NOMO-1 treated with dmso at 0.1 percent for 144 hours (cell line): ENCODE measurements around the gene SCFD2.

Experiments
- DNase-seq: peaks from one replicate; lab custom pipeline; 2025; ENCODE audit not compliant: unreplicated experiment; lab: John Stamatoyannopoulos, UW

The SCFD2 gene

DNA sequence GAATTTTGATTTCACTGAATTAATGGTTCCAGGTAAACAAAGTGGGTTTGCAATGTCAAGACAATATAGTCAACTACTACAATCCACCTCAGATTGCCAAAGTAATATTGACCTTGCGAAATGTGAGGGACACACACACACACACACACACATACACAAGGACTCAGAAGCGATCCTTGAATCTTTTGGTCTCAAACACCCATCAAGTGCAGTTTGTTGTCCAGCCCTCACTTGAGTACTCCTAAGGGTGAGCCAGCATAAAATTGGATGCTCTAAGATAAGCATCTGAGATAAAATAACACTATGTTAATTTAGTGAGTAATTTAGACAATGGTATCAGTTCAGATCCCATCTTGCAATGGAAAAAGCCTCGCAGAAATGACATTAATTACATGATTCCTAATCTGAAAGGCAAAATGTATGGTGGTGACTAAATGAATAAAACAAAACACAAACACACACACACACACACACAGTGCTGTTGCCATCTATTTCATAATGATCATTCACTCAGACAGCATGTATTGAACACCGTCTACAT is 401.2 kb downstream of the SCFD2 start:
- no peak for DNase-seq

DNA sequence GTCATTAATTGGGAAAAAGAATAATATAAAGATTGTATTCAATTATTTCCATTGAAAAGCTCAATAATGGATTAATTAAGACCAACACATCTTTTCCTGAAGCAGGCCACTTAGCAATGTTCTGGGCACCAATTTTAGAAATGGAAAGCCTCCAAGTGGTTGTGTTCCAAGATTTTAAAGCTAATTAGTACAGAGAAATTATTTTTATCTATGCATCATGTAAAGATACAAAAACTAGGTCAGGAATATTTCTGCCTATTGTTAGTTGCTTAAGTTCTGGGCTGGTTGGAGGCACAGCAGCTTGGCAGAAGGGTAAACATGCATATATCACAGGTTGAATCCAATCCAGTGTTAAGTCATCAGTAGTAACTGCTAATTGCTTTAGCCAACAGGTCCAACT is 401.9 kb downstream of the SCFD2 start:
- DNase-seq, result no peak

DNA sequence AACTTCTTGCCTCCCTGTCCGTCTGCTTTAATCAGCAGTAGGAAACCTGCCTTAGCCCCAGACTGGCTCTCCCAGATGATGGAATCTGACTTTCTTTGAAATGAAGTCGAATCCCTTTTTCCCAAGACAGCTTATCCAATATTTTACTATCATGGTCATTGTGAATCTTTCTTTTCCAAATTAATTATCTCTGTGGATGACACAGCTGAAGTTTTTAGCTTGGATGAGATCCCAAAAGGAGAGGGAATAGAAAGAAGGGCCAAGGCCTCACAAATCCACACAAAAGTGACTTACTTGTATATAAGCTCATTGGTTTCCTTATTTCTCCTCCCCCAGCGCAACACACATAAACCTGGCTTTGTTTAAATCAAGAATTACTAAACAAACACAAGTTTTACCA is 403.1 kb downstream of the SCFD2 start:
- no peak for DNase-seq

DNA sequence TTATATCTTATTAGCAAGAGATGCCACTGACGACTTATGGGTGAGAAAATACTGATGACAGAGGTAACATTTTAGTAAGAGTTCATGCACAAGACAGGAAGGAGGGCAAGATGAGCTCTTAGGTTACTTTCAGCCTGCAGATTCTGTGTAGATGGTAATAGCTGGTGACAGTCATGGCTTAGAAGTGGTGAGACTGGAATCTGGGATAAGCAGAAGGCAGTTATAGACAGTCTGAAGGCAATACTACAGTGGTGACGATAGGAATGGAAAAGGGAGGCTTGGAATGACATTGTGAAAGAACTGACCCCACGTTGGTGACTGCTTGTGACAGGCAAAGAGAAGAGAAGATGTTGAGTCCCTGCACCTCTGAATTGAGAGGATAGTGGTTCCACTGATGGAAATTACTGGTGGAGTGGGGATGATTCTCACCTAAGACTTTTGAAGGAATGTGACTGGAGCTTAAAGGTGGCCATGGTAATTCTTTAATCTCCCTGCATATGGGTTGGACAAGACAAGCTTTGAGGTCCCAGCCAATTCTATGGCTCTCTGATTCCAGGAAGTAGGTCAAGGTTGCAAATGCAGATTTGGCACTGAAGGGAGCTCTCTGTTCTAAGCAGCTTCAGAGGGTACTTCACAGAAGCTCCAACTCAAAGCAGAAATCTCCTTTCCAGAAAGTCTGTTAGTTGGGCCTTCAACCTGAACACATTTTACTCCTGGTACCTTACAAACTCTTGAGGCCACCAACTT is 404.0 kb downstream of the SCFD2 start:
- no peak for DNase-seq

DNA sequence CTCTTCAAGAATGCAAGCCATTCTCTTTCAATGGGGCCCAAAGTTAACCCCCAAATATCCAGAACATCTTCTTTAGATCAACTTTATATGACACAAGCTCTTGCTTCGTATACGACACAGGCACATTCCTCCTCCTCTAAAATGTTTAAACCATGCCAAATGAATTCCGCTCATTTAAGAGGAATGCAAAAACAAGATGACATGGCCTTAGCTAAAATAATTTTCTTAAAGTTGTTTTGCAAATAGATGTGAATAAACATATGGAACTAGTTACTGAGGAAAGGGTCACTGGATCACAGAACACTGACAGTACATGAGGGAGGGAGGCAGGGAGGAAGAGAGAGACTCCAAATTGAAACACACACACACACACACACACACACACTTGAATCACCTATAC is 406.3 kb downstream of the SCFD2 start:
- no peak for DNase-seq

DNA sequence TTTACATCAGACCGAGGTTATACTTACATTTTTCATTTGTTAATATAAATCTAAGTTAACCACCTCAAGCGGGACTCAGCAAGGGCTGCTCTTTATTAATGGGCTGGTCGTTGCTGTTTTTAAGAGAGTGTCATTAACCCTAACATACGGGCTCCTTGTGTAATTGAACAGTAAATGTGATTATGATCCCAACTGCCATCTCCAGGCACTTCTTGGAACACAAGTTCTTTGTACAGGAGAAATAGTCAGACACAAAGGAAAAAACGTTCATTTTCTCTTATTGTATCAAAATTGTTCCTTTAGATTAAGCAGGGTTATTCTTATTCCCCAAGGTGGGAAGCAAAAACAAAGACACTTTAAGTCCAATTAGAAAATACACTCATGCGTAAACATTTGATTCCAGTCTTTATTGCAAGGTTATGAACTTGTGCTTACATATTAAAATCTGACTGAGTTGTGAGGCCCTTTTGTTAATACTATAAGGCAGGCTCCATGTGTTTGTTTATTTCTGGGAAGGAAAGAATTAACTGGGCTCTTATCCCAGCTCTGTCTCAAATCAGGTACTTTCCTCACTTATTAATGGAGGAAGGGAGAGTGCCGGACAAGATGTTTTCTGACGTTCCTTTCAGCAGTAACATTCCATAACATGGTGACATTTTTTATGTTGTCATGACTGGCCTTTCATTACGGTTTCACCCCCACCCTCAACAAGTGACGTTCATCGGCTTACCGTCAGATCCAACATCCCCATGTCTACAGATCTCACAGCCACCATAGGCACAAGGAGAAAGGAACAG is 407.8 kb downstream of the SCFD2 start:
- DNase-seq, result no peak

DNA sequence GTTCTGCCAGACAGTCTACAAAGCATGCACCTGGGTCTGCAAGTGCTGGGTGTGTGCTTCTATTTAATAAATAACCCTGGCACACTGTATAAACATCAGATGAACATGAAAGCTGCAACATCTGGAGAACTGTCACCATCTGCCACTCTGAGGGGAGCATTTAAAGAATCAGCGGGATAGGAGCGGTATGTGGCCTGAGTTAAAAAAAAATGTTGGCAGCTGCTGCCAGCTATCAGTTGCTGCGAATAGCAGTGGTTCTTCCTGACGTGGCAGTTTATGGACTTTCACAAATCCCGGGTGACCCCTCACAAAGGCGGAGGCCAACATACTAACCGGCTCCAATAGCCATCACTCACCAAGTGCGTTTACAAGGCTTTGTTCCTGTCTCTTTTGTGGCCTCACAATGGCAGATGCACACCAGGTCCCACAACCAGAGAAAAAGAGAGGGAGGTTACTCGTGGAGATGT is 408.6 kb downstream of the SCFD2 start:
- DNase-seq, result no peak

DNA sequence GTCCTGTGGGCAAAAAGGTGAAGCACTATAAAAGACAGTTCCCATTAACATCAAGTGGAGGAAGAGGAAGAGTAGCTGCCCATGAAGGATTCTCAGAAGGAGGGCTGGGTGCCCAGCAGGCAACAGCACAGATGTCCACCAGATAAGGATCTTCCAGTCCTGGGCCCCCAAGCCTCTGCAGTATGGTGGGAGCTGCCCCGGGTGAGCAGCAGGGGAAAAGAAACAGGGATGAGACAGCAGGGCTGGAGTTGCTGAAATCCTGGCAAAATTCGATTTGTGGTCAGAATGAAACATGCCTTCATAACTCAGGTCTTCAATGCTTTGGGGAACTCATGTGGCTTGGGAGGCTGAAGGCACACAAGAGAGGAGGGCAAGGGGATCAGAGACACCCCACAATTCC is 409.2 kb downstream of the SCFD2 start:
- DNase-seq, result no peak

DNA sequence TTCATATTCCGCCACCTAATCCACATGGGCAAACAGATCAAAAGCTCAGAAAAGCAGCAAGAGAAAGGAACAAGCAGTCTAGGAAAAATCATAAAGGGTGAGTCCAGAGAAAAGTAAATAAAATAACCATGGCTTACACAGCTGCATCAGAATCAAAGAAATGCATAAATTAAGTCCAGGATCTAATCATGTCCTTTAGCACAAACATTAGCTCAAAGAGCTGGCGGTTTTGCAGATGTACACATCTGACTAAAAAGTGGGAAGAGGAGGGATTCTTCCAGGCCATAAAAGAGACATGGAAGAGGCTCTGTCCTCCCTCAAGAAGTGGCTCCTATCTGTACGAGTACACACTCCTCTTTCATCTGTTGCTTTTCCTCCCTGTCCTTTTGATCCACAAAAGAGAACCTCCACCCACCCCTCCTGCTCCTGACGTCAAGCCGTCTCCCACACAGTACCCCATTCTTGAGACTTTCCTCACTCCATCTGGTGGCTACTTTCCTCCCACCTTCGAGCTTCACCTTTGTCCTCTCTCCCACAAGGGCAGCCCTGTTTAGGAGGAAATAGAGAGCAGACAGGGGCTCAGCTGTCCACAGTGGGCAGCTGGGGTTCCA is 411.2 kb downstream of the SCFD2 start:
- DNase-seq, result no peak

DNA sequence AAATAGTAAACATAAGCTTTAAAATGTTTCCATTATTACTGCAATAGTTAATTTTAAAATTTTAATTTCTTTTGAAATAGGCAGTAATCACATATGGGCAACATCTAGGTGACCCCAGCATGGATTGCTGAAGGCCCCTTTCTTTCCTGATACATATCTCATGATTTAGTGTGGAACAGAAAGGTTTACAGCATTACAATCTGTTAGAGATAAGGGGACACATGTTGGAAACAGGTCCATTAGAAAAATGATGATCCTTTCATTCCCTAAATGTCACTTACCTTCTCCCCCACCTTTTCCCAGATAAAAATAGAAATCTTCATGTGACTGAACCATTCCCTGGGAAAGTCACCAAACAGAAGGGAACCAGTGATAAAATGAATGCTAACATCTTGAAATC is 413.3 kb downstream of the SCFD2 start:
- no peak for DNase-seq

DNA sequence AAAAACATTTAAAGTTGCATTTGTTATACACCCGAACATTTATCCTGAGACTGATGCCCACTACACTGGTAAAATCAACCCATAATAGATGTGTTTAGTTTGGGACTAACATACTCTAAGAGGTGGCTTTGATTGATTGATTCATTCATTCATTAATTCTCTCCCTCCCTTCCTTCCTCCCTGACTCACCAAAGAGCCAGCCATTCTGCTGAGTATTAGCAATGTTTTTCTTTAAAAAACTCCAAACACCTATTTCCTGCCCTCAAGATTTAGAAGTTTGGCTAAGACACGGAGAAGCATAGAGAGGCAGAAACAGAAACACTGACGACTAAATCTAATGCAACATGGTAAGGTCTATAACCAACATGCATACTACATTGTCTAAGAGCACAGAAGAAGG is 414.8 kb downstream of the SCFD2 start:
- no peak for DNase-seq

DNA sequence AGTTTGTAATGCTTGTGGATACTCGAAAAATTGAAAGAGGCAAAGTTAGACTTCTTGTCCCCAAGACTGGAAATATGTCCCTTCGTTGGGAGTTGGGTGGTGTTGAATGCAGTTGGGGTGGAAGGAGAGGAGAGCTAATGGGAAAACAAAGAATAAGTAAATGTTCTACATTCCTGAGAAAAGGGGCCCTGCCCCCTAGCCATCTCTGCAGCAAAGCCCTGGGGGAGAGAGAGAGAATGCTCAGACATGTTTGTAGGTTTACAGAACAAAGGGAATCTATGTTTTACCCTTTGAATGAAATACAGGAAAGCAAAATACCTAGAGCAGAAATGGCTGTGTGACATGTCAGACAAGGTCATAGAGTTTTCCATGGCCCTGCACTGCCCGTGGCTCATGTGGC is 415.6 kb downstream of the SCFD2 start:
- DNase-seq, result no peak

DNA sequence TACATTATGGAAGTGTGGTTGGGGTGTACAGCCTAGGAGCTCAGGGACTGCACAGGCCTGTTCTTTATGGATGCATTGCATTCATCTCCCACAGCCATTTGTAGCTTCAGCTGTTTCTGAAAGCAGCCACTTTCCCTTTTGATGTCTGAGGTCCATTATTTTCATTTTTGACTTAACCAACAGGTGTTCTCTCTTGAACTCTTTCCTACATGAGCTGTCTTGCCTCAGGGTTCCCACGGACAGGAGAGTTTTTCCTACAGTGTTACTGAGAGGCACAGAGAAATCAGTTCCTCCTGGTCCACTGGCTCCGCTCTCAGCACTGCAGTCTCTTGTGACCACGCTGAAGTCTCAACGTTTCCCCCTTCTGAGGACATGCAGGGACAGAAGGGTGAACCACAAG is 416.5 kb downstream of the SCFD2 start:
- no peak for DNase-seq

DNA sequence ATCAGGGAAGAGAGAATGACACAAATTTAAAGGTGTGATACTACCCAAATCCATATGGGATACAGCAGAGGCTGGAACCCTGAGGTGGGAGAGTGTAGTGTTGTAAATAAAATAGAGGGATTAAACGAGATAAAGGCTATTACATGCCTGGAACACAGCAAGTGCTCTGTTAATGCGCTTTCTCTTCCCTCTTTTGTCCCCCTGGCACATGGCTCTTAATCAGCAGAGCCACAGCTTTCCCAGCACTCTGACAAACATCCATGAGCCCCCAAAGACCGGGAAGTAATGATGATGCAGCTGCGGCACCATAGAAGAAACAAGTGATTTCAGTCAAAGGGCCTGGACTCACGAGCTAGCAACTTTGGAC is 417.8 kb downstream of the SCFD2 start:
- DNase-seq, result no peak

DNA sequence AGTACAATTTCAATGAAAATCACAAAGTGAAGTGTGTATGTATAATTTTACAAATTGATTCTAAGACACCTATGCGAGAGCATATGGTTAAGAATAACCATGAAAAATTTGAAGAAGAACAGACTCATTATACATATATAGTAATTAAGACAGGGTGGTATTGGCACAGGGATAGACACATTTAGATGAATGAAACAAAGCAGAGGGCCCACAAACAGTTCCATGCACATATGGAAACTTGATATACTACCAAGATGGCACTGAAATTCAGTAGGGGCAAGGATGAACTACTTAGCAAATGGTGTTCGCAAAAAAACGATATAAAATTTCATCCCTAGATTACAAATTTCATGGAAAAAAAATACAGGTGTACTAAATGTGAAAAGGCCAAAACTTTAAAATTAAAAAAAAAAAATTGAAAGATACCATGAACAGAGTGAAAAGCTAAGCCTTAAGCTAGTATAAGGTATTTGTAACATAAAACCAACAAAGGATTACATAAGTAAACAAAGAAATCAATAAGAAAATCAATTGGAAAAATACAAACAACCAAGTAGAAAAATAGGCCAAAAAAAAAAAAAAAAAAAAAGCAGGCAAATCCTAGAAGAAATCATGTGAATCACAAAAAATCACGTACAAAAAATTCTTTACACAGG is 418.3 kb downstream of the SCFD2 start:
- DNase-seq, result no peak

DNA sequence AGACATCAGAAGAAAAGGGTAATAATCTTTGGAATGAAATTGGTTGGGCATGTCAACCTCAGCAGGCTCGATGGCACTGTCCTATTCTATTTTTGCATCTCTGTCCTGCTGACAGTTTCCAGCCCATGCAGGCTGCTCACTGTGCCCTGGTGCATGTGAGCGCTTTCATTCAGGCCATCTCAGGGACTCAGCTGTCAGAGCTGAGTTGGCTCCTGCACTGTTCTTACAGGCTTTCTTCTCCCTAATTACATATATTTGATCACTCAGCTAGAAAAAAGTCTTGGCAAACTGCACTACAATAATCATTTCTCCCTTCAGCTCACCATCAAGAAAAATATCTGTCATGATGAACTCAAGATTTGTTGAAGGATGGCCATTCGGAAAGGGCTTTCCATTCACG is 419.0 kb downstream of the SCFD2 start:
- DNase-seq, result no peak

DNA sequence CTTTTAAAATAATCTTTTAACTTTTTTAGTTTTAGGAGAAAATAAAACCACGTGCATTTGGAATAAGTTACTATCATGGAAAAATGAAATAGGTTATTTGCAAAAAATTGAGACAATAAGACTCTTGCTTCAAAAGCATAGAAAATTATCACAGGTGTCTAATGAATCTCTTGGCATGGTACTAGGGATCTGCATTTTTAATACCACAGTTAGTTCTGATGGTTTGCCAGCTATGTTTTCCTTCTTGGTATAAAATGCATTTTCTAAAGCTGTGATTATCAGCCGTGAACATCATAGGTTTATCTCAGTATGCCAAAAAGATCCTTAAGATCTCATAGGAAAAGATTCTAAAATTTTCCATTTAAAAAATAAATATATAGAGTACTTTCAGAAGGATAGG is 419.9 kb downstream of the SCFD2 start:
- no peak for DNase-seq

DNA sequence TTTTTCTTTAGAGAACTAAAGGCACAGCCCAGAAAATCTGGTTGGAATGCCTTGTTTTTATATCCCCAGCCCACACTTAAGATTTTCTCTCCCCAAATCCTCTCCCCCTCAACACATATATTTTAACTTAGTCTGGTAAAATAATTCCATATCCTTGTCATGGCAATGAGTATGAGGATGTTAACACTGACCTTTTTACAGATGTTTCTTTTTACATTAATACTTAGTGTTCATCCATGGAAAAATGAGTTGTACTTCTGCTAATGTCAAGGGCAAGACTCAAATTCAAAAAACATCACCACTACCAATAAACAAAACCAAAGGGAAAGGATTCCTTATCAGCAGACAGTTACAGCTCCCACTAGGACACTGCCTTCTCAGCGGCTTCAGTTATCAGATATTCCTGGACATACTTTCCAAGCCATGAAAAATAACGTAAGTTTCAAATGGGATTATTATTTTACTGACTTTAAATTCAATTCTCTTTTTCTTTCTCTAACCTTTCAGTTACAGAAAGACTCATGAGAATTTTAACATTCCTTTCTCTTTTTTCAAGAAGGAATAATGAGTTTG is 420.4 kb downstream of the SCFD2 start:
- no peak for DNase-seq

DNA sequence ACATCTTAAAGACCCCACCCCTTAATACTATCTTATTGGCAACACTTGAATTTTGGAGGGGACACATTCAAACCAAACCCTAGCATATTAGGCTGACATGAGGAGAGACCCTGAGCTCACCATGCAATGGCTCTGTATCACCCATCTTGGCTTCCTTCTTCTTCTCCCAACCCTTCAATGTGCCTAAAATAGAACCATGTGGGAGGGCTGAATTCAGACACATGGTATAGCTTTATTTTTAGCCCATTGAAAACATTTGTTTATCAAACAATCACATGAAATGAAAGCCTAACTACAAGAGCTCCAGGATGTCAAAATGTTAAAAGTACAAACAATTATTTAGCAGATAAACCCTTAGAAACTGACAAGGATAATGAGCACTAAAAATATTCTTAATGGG is 422.2 kb downstream of the SCFD2 start:
- no peak for DNase-seq

DNA sequence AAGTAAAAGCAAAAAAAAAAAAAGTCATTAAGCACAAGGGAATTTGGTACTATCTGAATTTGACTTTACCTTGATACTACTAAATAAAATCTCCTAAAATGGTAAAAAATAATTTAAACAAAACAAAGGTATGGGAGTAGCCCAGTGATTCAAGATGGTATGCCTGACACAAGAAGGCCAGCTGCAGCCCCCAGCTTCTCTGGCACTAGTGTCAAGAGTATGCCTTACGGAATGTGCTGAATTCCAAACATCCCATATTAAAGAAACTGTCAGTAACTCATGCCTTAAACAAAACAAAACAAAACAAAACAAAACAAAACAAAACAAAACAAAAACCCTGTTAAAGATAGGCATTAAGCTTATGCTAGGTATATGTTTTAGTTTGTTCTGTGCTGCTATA is 422.9 kb downstream of the SCFD2 start:
- no peak for DNase-seq

DNA sequence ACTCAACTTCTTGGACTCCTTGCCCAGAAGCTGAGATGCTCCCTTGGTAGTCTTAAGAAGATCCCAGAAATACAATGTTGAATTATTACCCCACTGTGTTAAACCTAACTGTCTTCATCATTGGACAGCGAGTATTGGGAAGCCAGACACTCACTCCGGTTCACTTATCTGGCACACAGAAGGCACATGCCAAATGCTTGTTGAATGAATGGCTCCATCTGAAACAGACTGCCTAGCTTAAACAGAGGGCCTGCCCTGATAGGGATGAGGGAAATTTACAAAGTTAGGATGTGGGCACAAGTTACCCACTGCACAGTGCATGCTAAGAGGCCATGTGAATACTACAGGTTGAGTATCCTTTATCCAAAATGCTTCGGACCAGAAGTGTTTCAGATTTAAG is 424.4 kb downstream of the SCFD2 start:
- DNase-seq, result no peak
